Diencephalon (tissue), 1 donor: ENCODE results near the gene HCFC1R1. TPM values are rescaled to one million over a fixed set of nuclear protein-coding genes. Genes with fewer than 3 reads are reported as not detected.

Experiments
- small RNA-seq: library from RNA; depleted of rRNA; stranded (forward); fragments of <200 nt; gene quantifications from one replicate; pipeline ENCODE3, GENCODE V24; 2014
- total RNA-seq: library from RNA; depleted of rRNA; stranded (reverse); fragments of >200 nt; gene quantifications from one replicate; pipeline ENCODE4 v1.2.3, GENCODE V29; 2014

HCFC1R1 gene, protein sequence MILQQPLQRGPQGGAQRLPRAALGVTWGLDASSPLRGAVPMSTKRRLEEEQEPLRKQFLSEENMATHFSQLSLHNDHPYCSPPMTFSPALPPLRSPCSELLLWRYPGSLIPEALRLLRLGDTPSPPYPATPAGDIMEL
- 20.3 TPM for total RNA-seq

DNA sequence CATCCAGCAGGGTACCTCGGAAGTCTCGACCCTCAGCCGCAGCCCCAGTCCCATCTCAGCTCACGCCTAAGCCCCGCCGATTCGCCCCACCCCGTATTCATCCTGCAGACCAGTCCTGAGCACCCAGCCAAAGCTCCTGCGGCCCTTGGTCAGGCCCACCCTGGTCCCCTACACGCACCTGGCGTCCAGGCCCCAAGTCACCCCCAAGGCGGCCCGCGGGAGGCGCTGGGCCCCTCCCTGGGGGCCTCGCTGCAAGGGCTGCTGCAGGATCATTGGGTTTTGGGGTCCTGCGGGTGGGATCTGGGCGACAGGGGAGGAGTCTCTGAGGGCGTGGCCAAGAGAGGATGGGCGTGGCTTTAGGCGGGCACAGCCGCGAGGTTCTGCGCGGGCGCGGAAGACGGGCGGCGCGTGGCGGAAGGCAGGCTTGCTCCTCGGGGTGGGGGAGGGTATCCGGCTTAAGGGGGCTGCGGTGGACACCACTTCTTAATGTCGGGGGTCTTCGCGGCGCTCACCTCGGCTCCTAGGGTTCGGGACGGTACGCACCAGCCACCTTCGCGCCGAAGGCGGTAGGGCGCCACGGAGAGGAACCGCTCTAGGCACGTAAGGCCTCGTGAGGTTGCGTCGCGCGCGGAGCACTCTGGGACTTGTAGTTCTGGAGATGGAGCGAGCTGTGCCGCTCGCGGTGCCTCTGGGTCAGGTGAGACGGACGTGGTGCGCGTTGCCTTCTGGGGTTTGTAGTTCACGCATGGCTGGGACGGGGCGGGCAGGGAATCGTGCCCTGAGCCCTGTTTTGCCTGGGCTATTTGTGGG, at the start of gene HCFC1R1, which contains the start of gene THOC6:
TSS of gene HCFC1R1 (minus strand) at position 274 of the 810 bp plus-strand sequence. CDS start at position 273, 1 bp downstream.
TSS of gene THOC6 (plus strand) at position 367 of the 810 bp plus-strand sequence. CDS start at position 659, 292 bp downstream.

GRCh38 chr16:3065069-3065741, 41.5 kb upstream of the HCFC1R1 start, which contains the start of gene IL32:
Gene IL32 (plus strand): TSS chr16:3065640. CDS start chr16:3065812, 172 bp downstream.

DNA sequence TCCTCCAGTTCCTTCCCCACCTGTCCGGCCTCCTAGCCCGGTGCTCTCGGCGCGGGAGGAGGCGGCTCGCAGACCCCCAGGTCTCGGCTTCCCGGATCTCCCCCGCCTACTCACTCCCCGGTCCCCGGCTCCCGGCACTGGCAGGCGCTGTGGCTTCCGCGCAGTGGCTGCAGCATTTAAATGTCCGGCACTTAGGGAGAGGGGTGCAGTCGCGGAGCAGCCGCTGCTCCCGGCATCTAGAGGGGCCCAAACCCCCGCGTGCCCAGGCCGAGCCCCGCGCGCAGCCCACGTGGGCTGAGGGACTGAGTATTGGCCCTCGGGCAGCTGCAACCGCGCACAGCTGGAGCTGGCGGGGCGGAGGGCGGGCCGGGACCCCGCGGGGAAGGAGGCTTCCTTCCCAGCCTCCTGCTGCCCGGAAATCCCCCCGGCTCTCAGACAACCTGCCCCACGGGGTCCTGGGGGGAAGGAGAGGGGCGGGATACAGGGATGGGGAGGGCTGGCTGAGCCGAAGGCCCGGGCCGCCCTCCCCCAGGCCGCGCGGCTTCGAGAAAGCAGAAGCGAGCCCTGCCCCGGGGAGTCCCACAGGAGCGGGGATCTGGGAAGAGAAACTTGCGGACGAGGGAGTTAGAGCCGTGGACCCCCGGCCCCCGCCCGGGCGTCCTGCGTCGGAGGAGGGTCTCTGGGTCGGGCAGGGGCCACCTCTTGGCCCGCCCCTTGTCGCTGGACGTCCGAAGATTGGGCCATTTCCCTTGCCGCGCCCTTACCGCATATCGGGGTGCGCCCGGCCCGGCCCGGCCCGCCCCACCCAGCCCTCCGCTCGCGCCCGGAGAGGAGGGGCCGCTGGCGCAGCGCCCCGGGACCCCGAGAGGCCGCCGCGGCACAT, 22.3 kb upstream of the HCFC1R1 start, which contains the start of gene MMP25:
TSS of gene MMP25 (plus strand) at position 804 of the 883 bp plus-strand sequence. CDS start 357 bp downstream, outside the sequence.

GRCh38 chr16:3036726-3037315, 13.1 kb upstream of the HCFC1R1 start, which contains the start of gene BICDL2:
Gene BICDL2 (minus strand): TSS chr16:3036944. CDS start chr16:3035496, 1,448 bp downstream.

GRCh38 chr16:3020247-3020603, 3.5 kb downstream of the HCFC1R1 start, which contains the start of gene TNFRSF12A:
Gene TNFRSF12A (plus strand): TSS chr16:3020368. CDS start chr16:3020398, 30 bp downstream.

GRCh38 chr16:3017794-3018506, 5.8 kb downstream of the HCFC1R1 start, which contains the start of gene CLDN6:
Gene CLDN6 (minus strand): TSS chr16:3018183. CDS start chr16:3016021, 2,162 bp downstream.

GRCh38 chr16:3012828-3013420, 10.8 kb downstream of the HCFC1R1 start, which contains the start of gene CLDN9:
Gene CLDN9 (plus strand): TSS chr16:3012923. CDS start chr16:3013363, 440 bp downstream.

DNA sequence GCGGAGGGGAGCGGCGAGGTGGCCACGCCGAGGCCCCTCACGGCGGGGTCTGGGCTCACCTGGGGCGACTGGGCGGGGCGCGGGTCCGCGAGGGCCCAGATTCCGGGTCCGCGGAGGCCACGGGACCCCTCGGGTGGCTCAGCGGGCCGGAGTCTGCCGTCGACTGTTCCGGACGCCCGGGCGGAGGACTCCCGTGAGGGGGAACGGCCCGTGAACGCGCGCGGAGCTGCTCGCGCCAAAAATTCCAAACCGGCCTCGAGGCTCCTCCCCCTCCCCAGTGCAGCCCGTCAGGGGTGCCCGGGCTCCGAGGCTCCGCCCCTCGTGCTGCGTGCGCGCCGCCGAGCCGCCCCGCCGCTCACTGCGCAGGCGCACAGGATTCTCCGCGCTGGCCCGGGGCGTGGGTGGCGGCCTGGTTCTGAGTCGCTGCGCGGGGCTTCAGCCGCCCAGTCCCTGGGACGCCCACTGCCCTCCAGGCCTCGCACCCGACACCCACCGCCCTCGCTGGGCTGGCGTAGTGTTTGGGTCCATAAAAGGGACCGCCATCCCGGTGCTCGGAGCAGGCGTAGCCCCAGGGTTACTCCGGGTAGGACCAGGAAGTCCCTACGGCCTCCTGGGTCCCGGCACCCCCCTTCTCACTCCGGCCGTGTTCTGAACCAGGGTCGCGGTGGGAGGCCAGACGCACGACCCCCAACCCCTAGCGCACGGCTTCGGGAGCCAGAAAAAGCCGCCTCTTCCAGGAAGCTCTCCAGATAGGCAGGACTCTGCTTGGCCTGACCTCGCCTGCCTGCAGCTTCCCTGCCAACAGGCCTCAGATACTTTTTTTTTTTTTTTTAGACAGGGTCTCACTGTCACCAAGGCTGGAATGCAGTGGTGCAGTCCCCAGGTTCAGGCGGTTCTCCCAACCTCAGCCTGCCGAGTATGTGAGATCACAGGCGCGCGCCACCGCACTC, 43.2 kb downstream of the HCFC1R1 start, which contains the start of gene PKMYT1:
TSS of gene PKMYT1 (minus strand) at position 220 of the 950 bp plus-strand sequence. CDS start 789 bp downstream, outside the sequence.

Small RNAs within 50 kb of the gene (small RNA-seq; reads per million reads assigned to genes)
- gene LINC00514 = not detected

Other genes with a start within 250 kb of the HCFC1R1 start
- 158 TPM for gene ELOB, start 246.7 kb downstream of the HCFC1R1 start, total RNA-seq
- not detected for gene PRSS33, start 236.4 kb downstream of the HCFC1R1 start, total RNA-seq
- not detected for gene PRSS41, start 225.5 kb downstream of the HCFC1R1 start, total RNA-seq
- not detected for gene PRSS21, start 206.7 kb downstream of the HCFC1R1 start, total RNA-seq
- 0.23 TPM for gene ZG16B, start 193.6 kb downstream of the HCFC1R1 start, total RNA-seq
- not detected for gene PRSS22, start 165.8 kb downstream of the HCFC1R1 start, total RNA-seq
- gene FLYWCH2, start 140.7 kb downstream of the HCFC1R1 start, total RNA-seq = 42.2 TPM
- gene FLYWCH1, start 112.0 kb downstream of the HCFC1R1 start, total RNA-seq = 29.1 TPM
- gene KREMEN2, start 59.7 kb downstream of the HCFC1R1 start, total RNA-seq = 0.46 TPM
- gene PAQR4, start 54.6 kb downstream of the HCFC1R1 start, total RNA-seq = 28.4 TPM
- 2.3 TPM for gene PKMYT1, start 43.5 kb downstream of the HCFC1R1 start, total RNA-seq
- gene CLDN9, start 11.0 kb downstream of the HCFC1R1 start, total RNA-seq = not detected
- gene CLDN6, start 5.8 kb downstream of the HCFC1R1 start, total RNA-seq = 1.2 TPM
- gene TNFRSF12A, start 3.6 kb downstream of the HCFC1R1 start, total RNA-seq = 1.2 TPM
- gene THOC6, start 93 bp upstream of the HCFC1R1 start, total RNA-seq = 4.8 TPM
- not detected for gene BICDL2, start 13.0 kb upstream of the HCFC1R1 start, total RNA-seq
- gene MMP25, start 22.6 kb upstream of the HCFC1R1 start, total RNA-seq = 0.92 TPM
- 1.6 TPM for gene IL32, start 41.7 kb upstream of the HCFC1R1 start, total RNA-seq
- gene ZSCAN10, start 75.4 kb upstream of the HCFC1R1 start, total RNA-seq = not detected
- gene ZNF205, start 88.6 kb upstream of the HCFC1R1 start, total RNA-seq = 15.9 TPM
- gene ZNF213, start 111.1 kb upstream of the HCFC1R1 start, total RNA-seq = 8.1 TPM
- 0.69 TPM for gene OR1F1, start 164.3 kb upstream of the HCFC1R1 start, total RNA-seq
- 15.9 TPM for gene ZNF200, start 211.2 kb upstream of the HCFC1R1 start, total RNA-seq
- gene MEFV, start 232.7 kb upstream of the HCFC1R1 start, total RNA-seq = 0.46 TPM